NB4 (cell line): Measurements from ENCODE around the gene MBOAT1.

Experiments used
- DNase-seq: peaks from one replicate; pipeline ENCODE4 v3.0.0; 2010; ENCODE audit warnings: low read depth
- H3K4me3 ChIP-seq: one replicate; pipeline ENCODE4 v1.5.1; 2011; ENCODE audit warnings: mild to moderate bottlenecking, low read depth, low read length, moderate library complexity
- CTCF ChIP-seq: IDR thresholded peaks from one replicate; pipeline ENCODE4 v1.5.1; 2012; ENCODE audit warnings: low read depth, low read length
- MAX ChIP-seq: IDR thresholded peaks from 2 replicates; pipeline ENCODE4 v1.6.1; 2011; ENCODE audit warnings: low read depth, low read length
- MYC ChIP-seq: IDR thresholded peaks from 2 replicates; pipeline ENCODE4 v1.6.1; 2011; ENCODE audit warnings: low read depth, low read length
- POLR2A ChIP-seq: IDR thresholded peaks from 2 replicates; pipeline ENCODE4 v1.6.1; 2011; ENCODE audit warnings: mild to moderate bottlenecking; ENCODE audit not compliant: insufficient read length; ENCODE audit errors: extremely low read depth

Gene MBOAT1

GRCh38 chr6:20198775-20199174 is 13.5 kb downstream of the MBOAT1 start:
- TF ChIP-seq POLR2A = no peak
- no peak for TF ChIP-seq MYC
- no peak for TF ChIP-seq CTCF
- TF ChIP-seq MAX = no peak
- no peak overlapping the region for H3K4me3 ChIP-seq
- no peak for DNase-seq

- no peak for DNase-seq
- no peak for TF ChIP-seq MYC
- TF ChIP-seq CTCF = no peak
- no peak for TF ChIP-seq MAX
- TF ChIP-seq POLR2A = no peak
- H3K4me3 ChIP-seq = no peak overlapping the region
These were observed 14.0 kb downstream of the MBOAT1 start for GRCh38 chr6:20198156-20198774.

GRCh38 chr6:20197251-20197650 is 15.0 kb downstream of the MBOAT1 start:
- TF ChIP-seq MYC (no peak), CTCF (no peak), MAX (no peak), POLR2A (no peak)
- H3K4me3 ChIP-seq = no peak overlapping the region
- no peak for DNase-seq

GRCh38 chr6:20192625-20193024 is 19.6 kb downstream of the MBOAT1 start:
- no peak for DNase-seq
- TF ChIP-seq MAX = no peak
- TF ChIP-seq CTCF = no peak
- TF ChIP-seq MYC = no peak
- TF ChIP-seq POLR2A = no peak

GRCh38 chr6:20191992-20192391 is 20.3 kb downstream of the MBOAT1 start:
- no peak for TF ChIP-seq CTCF
- TF ChIP-seq MAX = no peak
- H3K4me3 ChIP-seq = no peak overlapping the region
- no peak for DNase-seq

More at GRCh38 chr6:20192625-20193024, 19.6 kb downstream of the MBOAT1 start:
- no peak overlapping the region for H3K4me3 ChIP-seq

GRCh38 chr6:20188630-20189075 is 23.6 kb downstream of the MBOAT1 start:
- no peak for TF ChIP-seq MAX
- no peak for TF ChIP-seq POLR2A
- TF ChIP-seq CTCF = no peak
- no peak for TF ChIP-seq MYC
- H3K4me3 ChIP-seq = no peak overlapping the region
- DNase-seq = no peak
